SK-N-SH (cell line): ENCODE data around the gene AQP1. TPM values are rescaled to one million over a fixed set of nuclear protein-coding genes. Genes with fewer than 3 reads are reported as not detected.

ENCODE experiments used
- CTCF ChIA-PET: fragments of 300-600, 350-600 bp; formaldehyde crosslinking; extraction: SDS; loops from one replicate; lab custom pipeline; 2021; lab: Yijun Ruan, JAX
- POLR2A ChIA-PET: fragments of 350-600 bp; sonication (Branson Sonifier 250); formaldehyde crosslinking; extraction: SDS; loops from one replicate; lab custom pipeline; 2020; ENCODE audit warnings: antibody characterized with exemption, inconsistent platforms; lab: Yijun Ruan, JAX
- DNase-seq: peaks from one replicate; pipeline ENCODE4 v3.0.0; 2012
- H2AFZ ChIP-seq: fragments of 200-600 bp; sonication (generic); 2 replicates; pipeline ENCODE4 v1.8.1; 2016; ENCODE audit warnings: antibody characterized with exemption, mild to moderate bottlenecking, low read depth
- H3F3A ChIP-seq: fragments of 200-600 bp; sonication (generic); replicated peaks from 2 replicates; pipeline ENCODE3; 2016; ENCODE audit warnings: antibody characterized with exemption, mild to moderate bottlenecking; ENCODE audit not compliant: insufficient read depth
- H3K27ac ChIP-seq, 2 experiments: fragments of 200-500 bp in 1 of 2; fragments of 200-600 bp in 1 of 2; sonication (Bioruptor generic) in 1 of 2; sonication (generic), shearing (Covaris generic) in 1 of 2; 2 replicates each; pipeline versions ENCODE4 v1.5.1 to v1.6.1; 2014 to 2016; ENCODE audit warnings: low read depth in 2 of 2, inconsistent platforms in 1 of 2, low read length in 1 of 2, mild to moderate bottlenecking in 1 of 2, mixed read lengths in 1 of 2
- H3K27me3 ChIP-seq: fragments of 200-600 bp; sonication (generic), shearing (Covaris generic); 2 replicates; pipeline ENCODE4 v1.6.1; 2016; ENCODE audit warnings: mixed run types; ENCODE audit not compliant: insufficient read depth
- H3K36me3 ChIP-seq, 2 experiments: fragments of 200-500 bp in 1 of 2; fragments of 200-600 bp in 1 of 2; sonication (Bioruptor generic) in 1 of 2; sonication (generic) in 1 of 2; replicated peaks in 1 of 2; 2 replicates each; pipeline versions ENCODE3 to v1.5.1; 2014 to 2016; ENCODE audit warnings: low read length in 1 of 2, mild to moderate bottlenecking in 1 of 2; ENCODE audit not compliant: insufficient read depth in 2 of 2, control insufficient read depth in 1 of 2
- H3K4me1 ChIP-seq, 2 experiments: fragments of 200-500 bp in 1 of 2; fragments of 200-600 bp in 1 of 2; sonication (Bioruptor generic) in 1 of 2; sonication (generic), shearing (Covaris generic) in 1 of 2; 2 replicates each; pipeline versions ENCODE4 v1.5.1 to v1.6.1; 2014 to 2016; ENCODE audit warnings: low read depth in 1 of 2, low read length in 1 of 2, mixed run types in 1 of 2; ENCODE audit not compliant: insufficient read depth in 2 of 2, control insufficient read depth in 1 of 2
- H3K4me2 ChIP-seq: fragments of 200-600 bp; sonication (generic), shearing (Covaris generic); 2 replicates; pipeline ENCODE4 v1.6.1; 2017; ENCODE audit warnings: mixed run types
- H3K4me3 ChIP-seq, 2 experiments: fragments of 200-500 bp in 1 of 2; fragments of 200-600 bp in 1 of 2; sonication (Bioruptor generic) in 1 of 2; sonication (generic), shearing (Covaris generic) in 1 of 2; 2 replicates each; pipeline versions ENCODE4 v1.5.1 to v1.8.1; 2014 to 2016; ENCODE audit warnings: low read depth in 2 of 2, inconsistent platforms in 1 of 2, low read length in 1 of 2, mild to moderate bottlenecking in 1 of 2, mixed read lengths in 1 of 2, moderate library complexity in 1 of 2
- H3K79me2 ChIP-seq: fragments of 200-600 bp; sonication (generic); 2 replicates; pipeline ENCODE4 v1.8.1; 2017; ENCODE audit warnings: mild to moderate bottlenecking; ENCODE audit not compliant: insufficient read depth
- H3K9ac ChIP-seq: fragments of 200-600 bp; sonication (generic); 2 replicates; pipeline ENCODE4 v1.6.1; 2017; ENCODE audit warnings: mixed run types
- H3K9me2 ChIP-seq: fragments of 200-600 bp; sonication (generic); 2 replicates; pipeline ENCODE4 v1.6.1; 2017; ENCODE audit warnings: mixed run types
- H3K9me3 ChIP-seq: fragments of 200-600 bp; sonication (generic); 2 replicates; pipeline ENCODE4 v1.6.1; 2017; ENCODE audit warnings: mixed run types, mild to moderate bottlenecking, moderate library complexity
- H4K20me1 ChIP-seq: fragments of 200-600 bp; sonication (generic); 2 replicates; pipeline ENCODE4 v1.6.1; 2017; ENCODE audit warnings: mild to moderate bottlenecking, mixed run types; ENCODE audit not compliant: insufficient read depth
- FOSL2 ChIP-seq: IDR thresholded peaks from 2 replicates; pipeline ENCODE4 v1.4.0; 2012; ENCODE audit warnings: low read depth, mild to moderate bottlenecking, moderate library complexity, borderline replicate concordance
- FOXJ3 ChIP-seq: sonication (generic); formaldehyde crosslinking; IDR thresholded peaks from 2 replicates; pipeline ENCODE4 v1.5.1; 2020; ENCODE audit warnings: mild to moderate bottlenecking, missing genetic modification reagents
- FOXM1 ChIP-seq: IDR thresholded peaks from 2 replicates; pipeline ENCODE4 v1.4.0; 2012; ENCODE audit warnings: low read depth, mild to moderate bottlenecking
- GABPA ChIP-seq: IDR thresholded peaks from 2 replicates; pipeline ENCODE4 v1.4.0; 2012; ENCODE audit warnings: low read depth, mild to moderate bottlenecking
- JUND ChIP-seq: IDR thresholded peaks from 2 replicates; pipeline ENCODE4 v1.4.0; 2012
- MEF2A ChIP-seq: IDR thresholded peaks from 2 replicates; pipeline ENCODE4 v1.4.0; 2012; ENCODE audit warnings: low read depth, borderline replicate concordance
- MXI1 ChIP-seq: IDR thresholded peaks from 2 replicates; pipeline ENCODE4 v1.6.1; 2012; ENCODE audit warnings: mild to moderate bottlenecking, low read depth, low read length, improper control_type of control experiment
- NFIC ChIP-seq: IDR thresholded peaks from 2 replicates; pipeline ENCODE4 v1.4.0; 2012; ENCODE audit warnings: borderline replicate concordance
- POLR2AphosphoS5 ChIP-seq: IDR thresholded peaks from 2 replicates; pipeline ENCODE4 v1.6.1; 2012; ENCODE audit warnings: low read depth, low read length
- RCOR1 ChIP-seq: fragments of 150-350 bp; IDR thresholded peaks from 2 replicates; pipeline ENCODE4 v1.6.1; 2017; ENCODE audit warnings: antibody characterized with exemption, low read length
- RFX5 ChIP-seq: IDR thresholded peaks from 2 replicates; pipeline ENCODE4 v1.6.1; 2012; ENCODE audit warnings: mild to moderate bottlenecking, improper control_type of control experiment, low read length
- RXRA ChIP-seq: IDR thresholded peaks from 2 replicates; pipeline ENCODE4 v1.4.0; 2012; ENCODE audit warnings: low read depth, mild to moderate bottlenecking, borderline replicate concordance
- TCF12 ChIP-seq: IDR thresholded peaks from 2 replicates; pipeline ENCODE4 v1.4.0; 2012
- TEAD4 ChIP-seq: IDR thresholded peaks from 2 replicates; pipeline ENCODE4 v1.4.0; 2012; ENCODE audit warnings: mild to moderate bottlenecking, borderline replicate concordance; ENCODE audit not compliant: insufficient read depth
- YY1 ChIP-seq: IDR thresholded peaks from 2 replicates; pipeline ENCODE4 v1.4.0; 2012; ENCODE audit warnings: low read depth, mild to moderate bottlenecking
- WGBS: methylation state at CpG from one replicate; pipeline ENCODE4 v1.1.6; 2017; ENCODE audit warnings: low lambda C conversion rate; 5-methylcytosine and 5-hydroxymethylcytosine counted together
- polyA plus RNA-seq, 3 experiments: library from polyadenylated mRNA; depleted of rRNA; stranded (reverse); fragments of >200 nt; gene quantifications; 2 replicates each; pipeline ENCODE4 v1.2.3, GENCODE V29; 2012
- TF ChIP-seq, protein P1 (sequence below): IDR thresholded peaks from 2 replicates; pipeline ENCODE4 v1.4.0; 2012; ENCODE audit warnings: low read depth, borderline replicate concordance
- TF ChIP-seq, protein P2 (sequence below): IDR thresholded peaks from 2 replicates; pipeline ENCODE4; 2012

AQP1 gene
- polyA plus RNA-seq, 1 of the 3 experiments (the other 2 are of a cell fraction), result 1.7 TPM

- no peak overlapping the region for H3K9ac ChIP-seq
- no peak overlapping the region for H3K4me3 ChIP-seq
- H3K36me3 ChIP-seq, result no peaks in the 10 kb centered on the region
- POLR2A ChIA-PET, result interaction anchor here (0.7 kb wide), 1 partner anchor 12 kb away, joined by 3 read pairs; no protein-coding TSS in a partner anchor
- H3K27ac ChIP-seq, result no peak overlapping the region
- H2AFZ ChIP-seq, result no peak overlapping the region
- H3K27me3 ChIP-seq, result no peaks in the 10 kb centered on the region
- H4K20me1 ChIP-seq, result no peaks in the 10 kb centered on the region
- CTCF ChIA-PET, result interaction anchor here (1.0 to 4.2 kb wide), 7 partner anchors 9 to 255 kb away, joined by 3 to 17 read pairs (median 6); partner anchors contain the start of gene AQP1
- no peak overlapping the region for H3K4me2 ChIP-seq
- peaks cover 0 to 13% of the 10 kb centered on the region in 2 experiments; a peak in 1 of 4 replicates for H3K4me1 ChIP-seq
- DNase-seq, result no peak
- H3K9me2 ChIP-seq, result no peaks in the 10 kb centered on the region
- 92% methylated on average over 14 of the region's 14 CpGs for WGBS
- TF ChIP-seq RCOR1 (no peak), MEF2A (no peak), FOXJ3 (CRISPR knock-in tag) (no peak), RFX5 (no peak), RXRA (no peak), FOXM1 (no peak), JUND (no peak), MXI1 (no peak), GABPA (no peak), NFIC (no peak), YY1 (no peak), POLR2AphosphoS5 (no peak), TEAD4 (no peak)
- TF ChIP-seq, protein P1, sequence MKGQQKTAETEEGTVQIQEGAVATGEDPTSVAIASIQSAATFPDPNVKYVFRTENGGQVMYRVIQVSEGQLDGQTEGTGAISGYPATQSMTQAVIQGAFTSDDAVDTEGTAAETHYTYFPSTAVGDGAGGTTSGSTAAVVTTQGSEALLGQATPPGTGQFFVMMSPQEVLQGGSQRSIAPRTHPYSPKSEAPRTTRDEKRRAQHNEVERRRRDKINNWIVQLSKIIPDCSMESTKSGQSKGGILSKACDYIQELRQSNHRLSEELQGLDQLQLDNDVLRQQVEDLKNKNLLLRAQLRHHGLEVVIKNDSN, result no peak
- TF ChIP-seq, all 33 proteins: peak for 0
- no peaks in the 10 kb centered on the region for H3K9me3 ChIP-seq
- no peaks in the 10 kb centered on the region for H3F3A ChIP-seq
- no peaks in the 10 kb centered on the region for H3K79me2 ChIP-seq
Measured at GRCh38 chr7:30879139-30880124, 32.2 kb upstream of the AQP1 start.

GRCh38 chr7:30880125-30880720, 31.4 kb upstream of the AQP1 start:
- no peak overlapping the region for H2AFZ ChIP-seq
- no peak for DNase-seq
- no peaks in the 10 kb centered on the region for H3K36me3 ChIP-seq
- no peaks in the 10 kb centered on the region for H3K79me2 ChIP-seq
- H3K4me2 ChIP-seq, result no peak overlapping the region
- no peak for TF ChIP-seq JUND
- TF ChIP-seq TCF12, result peak; percentile 35; the same call in 1 of the 2 replicates
- TF ChIP-seq, protein P2, sequence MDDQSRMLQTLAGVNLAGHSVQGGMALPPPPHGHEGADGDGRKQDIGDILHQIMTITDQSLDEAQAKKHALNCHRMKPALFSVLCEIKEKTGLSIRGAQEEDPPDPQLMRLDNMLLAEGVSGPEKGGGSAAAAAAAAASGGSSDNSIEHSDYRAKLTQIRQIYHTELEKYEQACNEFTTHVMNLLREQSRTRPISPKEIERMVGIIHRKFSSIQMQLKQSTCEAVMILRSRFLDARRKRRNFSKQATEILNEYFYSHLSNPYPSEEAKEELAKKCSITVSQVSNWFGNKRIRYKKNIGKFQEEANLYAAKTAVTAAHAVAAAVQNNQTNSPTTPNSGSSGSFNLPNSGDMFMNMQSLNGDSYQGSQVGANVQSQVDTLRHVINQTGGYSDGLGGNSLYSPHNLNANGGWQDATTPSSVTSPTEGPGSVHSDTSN, result no peak
- TF ChIP-seq MEF2A, result no peak
- TF ChIP-seq FOSL2, result no peak
- TF ChIP-seq RCOR1, result no peak
- H4K20me1 ChIP-seq, result no peaks in the 10 kb centered on the region
- no peaks in the 10 kb centered on the region for H3F3A ChIP-seq
- no peak overlapping the region for H3K4me3 ChIP-seq
- H3K9me2 ChIP-seq, result no peaks in the 10 kb centered on the region
- POLR2A ChIA-PET, result no interaction called here
- 67% methylated on average over 12 of the region's 12 CpGs for WGBS
- no peak overlapping the region for H3K9ac ChIP-seq
- H3K27me3 ChIP-seq, result no peaks in the 10 kb centered on the region
- H3K4me1 ChIP-seq, result peaks cover 0 to 19% of the 10 kb centered on the region in 2 experiments; a peak in 1 of 4 replicates
- CTCF ChIA-PET, result interaction anchor here (0.9 to 2.3 kb wide), 5 partner anchors 32 to 254 kb away, joined by 4 to 7 read pairs (median 6); partner anchors contain the start of genes AQP1, CRHR2 and GHRHR
- H3K27ac ChIP-seq, result peak overlapping the region in 1 of 2 experiments; percentile 25; a peak in 1 of 4 replicates
- H3K9me3 ChIP-seq, result no peaks in the 10 kb centered on the region
